Measurements from ENCODE around the gene FAM43A. TPM values are rescaled to one million over a fixed set of nuclear protein-coding genes. Genes with fewer than 3 reads are reported as not detected.

The FAM43A gene
- total and polyA plus RNA-seq, 9 of the 15 experiments (the other 6 are each of a cell fraction or from before 2014, with no cell fraction given), result 0.03 to 1.2 (median 0.21) TPM

DNA sequence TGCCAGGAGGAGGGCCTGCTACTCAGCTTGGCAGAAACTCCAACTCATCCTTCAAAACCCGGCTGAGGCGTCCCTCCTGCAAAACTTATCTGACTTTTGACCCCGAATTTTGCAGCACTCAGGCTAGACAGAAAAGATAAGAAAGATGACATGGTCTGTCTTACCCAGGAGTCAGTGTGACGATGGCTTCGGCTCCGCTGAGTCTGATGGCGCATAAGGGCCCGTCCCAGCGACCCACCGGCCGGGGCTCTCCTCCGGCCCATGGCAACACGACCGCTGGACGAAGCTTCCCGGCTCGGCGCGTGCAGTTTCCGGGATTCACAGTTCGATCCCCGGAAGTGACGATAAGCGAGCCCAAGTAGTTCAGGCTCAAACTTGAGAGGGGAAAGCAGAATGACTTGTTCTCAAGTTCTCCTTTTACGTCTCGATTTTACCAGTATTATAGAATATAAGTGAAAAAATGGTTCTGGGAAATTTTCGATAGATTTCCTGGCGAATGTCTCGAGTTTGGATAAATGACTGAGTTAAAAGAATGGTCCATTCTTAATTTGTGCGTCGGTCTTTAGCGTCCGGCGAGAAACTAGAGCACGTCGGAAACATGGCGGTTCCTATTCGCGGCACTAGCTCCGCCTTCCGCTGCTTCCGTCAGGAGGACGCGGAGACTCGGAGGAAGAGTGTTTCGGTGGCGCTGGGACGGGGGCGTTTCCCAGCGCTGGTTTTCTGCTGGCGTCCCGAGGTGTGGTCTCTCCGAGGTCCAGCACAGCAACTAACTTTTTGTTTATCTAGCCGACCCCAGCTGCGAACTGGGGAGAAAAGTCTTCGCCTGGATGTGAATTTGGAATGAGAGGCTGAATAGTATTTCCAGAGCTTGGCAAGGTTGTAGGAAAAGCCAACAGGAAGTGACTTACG lies 13.5 kb upstream of the FAM43A start, which contains the start of gene LSG1 (continued):
- TF ChIP-seq ZNF143 (CRISPR knock-in tag; IDR thresholded peaks at IDR 0.05) (no peak), ADNP (tag; IDR thresholded peaks at IDR 0.05) (no peak), ATF6 (CRISPR knock-in tag; IDR thresholded peaks at IDR 0.05) (no peak), CHD1 (IDR thresholded peaks at IDR 0.05; ENCODE audit: low read length) (no peak), CBFB (CRISPR knock-in tag; IDR thresholded peaks at IDR 0.05) (no peak), ESRRA (IDR thresholded peaks at IDR 0.05; ENCODE audit: borderline replicate concordance, low read depth) (peak; percentile 35; the same call in 1 of the 2 replicates), TRIM24 (IDR thresholded peaks at IDR 0.05) (peak in 1 of 2 experiments; percentile 98; a peak in 2 of 4 replicates), SNRNP70 (optimal IDR thresholded peaks at IDR 0.05; ENCODE audit: low read depth, low read length) (no peak), GTF2E2 (tag; IDR thresholded peaks at IDR 0.05) (0 out of 2 replicates have a peak, but pooled peaks have one; percentile 71), JUND (IDR thresholded peaks at IDR 0.05; ENCODE audit: borderline replicate concordance, low read depth, low read length) (peak; percentile 96), JUND (tag; IDR thresholded peaks at IDR 0.05; ENCODE audit: borderline replicate concordance, low read depth, low read length) (peak; percentile 14; the same call in 2 of the 3 replicates), ZBTB8A (IDR thresholded peaks at IDR 0.05; ENCODE audit: partially characterized antibody) (no peak), RBM17 (IDR thresholded peaks at IDR 0.05; ENCODE audit: borderline replicate concordance, low read depth, low read length) (no peak), MTA2 (IDR thresholded peaks at IDR 0.05; ENCODE audit: low read depth) (peak; percentile 17; the same call in 1 of the 2 replicates), ZFPM2 (CRISPR knock-in tag; IDR thresholded peaks at IDR 0.05) (no peak), SAFB (IDR thresholded peaks at IDR 0.05; ENCODE audit: borderline replicate concordance, low read depth, low read length) (no peak), SREBF2 (CRISPR knock-in tag; IDR thresholded peaks at IDR 0.05) (no peak), HMG20B (CRISPR knock-in tag; IDR thresholded peaks at IDR 0.05) (no peak)
- TF ChIP-seq, protein P1, sequence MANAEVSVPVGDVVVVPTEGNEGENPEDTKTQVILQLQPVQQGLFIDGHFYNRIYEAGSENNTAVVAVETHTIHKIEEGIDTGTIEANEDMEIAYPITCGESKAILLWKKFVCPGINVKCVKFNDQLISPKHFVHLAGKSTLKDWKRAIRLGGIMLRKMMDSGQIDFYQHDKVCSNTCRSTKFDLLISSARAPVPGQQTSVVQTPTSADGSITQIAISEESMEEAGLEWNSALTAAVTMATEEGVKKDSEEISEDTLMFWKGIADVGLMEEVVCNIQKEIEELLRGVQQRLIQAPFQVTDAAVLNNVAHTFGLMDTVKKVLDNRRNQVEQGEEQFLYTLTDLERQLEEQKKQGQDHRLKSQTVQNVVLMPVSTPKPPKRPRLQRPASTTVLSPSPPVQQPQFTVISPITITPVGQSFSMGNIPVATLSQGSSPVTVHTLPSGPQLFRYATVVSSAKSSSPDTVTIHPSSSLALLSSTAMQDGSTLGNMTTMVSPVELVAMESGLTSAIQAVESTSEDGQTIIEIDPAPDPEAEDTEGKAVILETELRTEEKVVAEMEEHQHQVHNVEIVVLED (CRISPR knock-in tag; IDR thresholded peaks at IDR 0.05), result peak; percentile 68
- TF ChIP-seq, protein P2, sequence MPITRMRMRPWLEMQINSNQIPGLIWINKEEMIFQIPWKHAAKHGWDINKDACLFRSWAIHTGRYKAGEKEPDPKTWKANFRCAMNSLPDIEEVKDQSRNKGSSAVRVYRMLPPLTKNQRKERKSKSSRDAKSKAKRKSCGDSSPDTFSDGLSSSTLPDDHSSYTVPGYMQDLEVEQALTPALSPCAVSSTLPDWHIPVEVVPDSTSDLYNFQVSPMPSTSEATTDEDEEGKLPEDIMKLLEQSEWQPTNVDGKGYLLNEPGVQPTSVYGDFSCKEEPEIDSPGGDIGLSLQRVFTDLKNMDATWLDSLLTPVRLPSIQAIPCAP (CRISPR knock-in tag; IDR thresholded peaks at IDR 0.05; ENCODE audit: borderline replicate concordance), result no peak
- TF ChIP-seq, protein P3, sequence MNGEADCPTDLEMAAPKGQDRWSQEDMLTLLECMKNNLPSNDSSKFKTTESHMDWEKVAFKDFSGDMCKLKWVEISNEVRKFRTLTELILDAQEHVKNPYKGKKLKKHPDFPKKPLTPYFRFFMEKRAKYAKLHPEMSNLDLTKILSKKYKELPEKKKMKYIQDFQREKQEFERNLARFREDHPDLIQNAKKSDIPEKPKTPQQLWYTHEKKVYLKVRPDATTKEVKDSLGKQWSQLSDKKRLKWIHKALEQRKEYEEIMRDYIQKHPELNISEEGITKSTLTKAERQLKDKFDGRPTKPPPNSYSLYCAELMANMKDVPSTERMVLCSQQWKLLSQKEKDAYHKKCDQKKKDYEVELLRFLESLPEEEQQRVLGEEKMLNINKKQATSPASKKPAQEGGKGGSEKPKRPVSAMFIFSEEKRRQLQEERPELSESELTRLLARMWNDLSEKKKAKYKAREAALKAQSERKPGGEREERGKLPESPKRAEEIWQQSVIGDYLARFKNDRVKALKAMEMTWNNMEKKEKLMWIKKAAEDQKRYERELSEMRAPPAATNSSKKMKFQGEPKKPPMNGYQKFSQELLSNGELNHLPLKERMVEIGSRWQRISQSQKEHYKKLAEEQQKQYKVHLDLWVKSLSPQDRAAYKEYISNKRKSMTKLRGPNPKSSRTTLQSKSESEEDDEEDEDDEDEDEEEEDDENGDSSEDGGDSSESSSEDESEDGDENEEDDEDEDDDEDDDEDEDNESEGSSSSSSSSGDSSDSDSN (IDR thresholded peaks at IDR 0.05; ENCODE audit: borderline replicate concordance in 1 of 2, low read depth in 2 of 2, low read length in 2 of 2), result peak; percentile 98 to 99

Data from K562 (cell line).